ENCODE data around the gene STYXL2. TPM values are rescaled to one million over a fixed set of nuclear protein-coding genes. Genes with fewer than 3 reads are reported as not detected.

STYXL2 gene
- total RNA-seq, 1 donor from 2014 or later: 0.07 TPM

DNA sequence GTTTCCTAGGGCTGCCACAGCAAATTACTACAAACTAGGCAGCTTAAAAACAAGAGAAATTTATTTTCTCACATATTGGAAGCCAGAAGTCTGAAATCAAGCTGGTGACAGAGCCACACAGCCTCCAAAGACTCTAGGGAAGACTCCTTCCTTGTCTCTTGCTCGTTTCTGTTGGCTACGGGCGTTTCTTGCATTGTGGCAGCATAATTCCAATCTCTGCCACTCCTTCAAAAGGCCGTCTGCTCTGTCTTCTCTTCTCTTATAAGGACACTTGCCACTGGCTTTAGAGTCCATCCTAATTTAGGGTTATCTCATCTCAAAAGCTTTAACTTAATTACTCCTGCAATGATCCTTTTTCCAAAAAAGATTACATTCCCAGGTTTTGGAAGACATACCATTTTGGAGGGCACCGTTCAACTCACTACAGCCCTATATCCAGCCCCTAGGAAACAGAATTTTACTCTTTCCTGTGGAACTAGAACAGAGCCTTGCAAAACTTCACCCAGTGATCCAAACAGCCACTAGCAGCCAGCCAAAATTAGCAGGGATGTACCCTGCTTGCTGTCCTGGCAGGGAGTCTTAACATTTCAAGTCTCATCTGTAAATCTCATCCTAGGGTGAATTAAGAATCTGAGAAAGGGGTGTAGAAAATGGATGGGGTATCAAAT is 9.2 kb downstream of the STYXL2 start:
- no peaks in the 10 kb centered on the region for H3K27me3 Mint-ChIP-seq (ENCODE audit: low read depth)
- no peak for DNase-seq (ENCODE audit: low read depth, low spot score)

GRCh38 chr1:167104256-167104633 is 10.4 kb downstream of the STYXL2 start:
- Mint-ChIP-seq H3K4me1 (peaks cover 29% of the 10 kb centered on the region), H3K27me3 (ENCODE audit: low read depth) (no peaks in the 10 kb centered on the region)

More for the DNA sequence above, 9.2 kb downstream of the STYXL2 start:
- Mint-ChIP-seq H3K9me3 (no peaks in the 10 kb centered on the region), H3K36me3 (ENCODE audit: low read depth) (peaks cover 4% of the 10 kb centered on the region), H3K4me3 (no peak overlapping the region), H3K27ac (ENCODE audit: unreplicated experiment) (no peak overlapping the region), H3K4me1 (peaks cover 21% of the 10 kb centered on the region)
- TF ChIP-seq, protein P1, sequence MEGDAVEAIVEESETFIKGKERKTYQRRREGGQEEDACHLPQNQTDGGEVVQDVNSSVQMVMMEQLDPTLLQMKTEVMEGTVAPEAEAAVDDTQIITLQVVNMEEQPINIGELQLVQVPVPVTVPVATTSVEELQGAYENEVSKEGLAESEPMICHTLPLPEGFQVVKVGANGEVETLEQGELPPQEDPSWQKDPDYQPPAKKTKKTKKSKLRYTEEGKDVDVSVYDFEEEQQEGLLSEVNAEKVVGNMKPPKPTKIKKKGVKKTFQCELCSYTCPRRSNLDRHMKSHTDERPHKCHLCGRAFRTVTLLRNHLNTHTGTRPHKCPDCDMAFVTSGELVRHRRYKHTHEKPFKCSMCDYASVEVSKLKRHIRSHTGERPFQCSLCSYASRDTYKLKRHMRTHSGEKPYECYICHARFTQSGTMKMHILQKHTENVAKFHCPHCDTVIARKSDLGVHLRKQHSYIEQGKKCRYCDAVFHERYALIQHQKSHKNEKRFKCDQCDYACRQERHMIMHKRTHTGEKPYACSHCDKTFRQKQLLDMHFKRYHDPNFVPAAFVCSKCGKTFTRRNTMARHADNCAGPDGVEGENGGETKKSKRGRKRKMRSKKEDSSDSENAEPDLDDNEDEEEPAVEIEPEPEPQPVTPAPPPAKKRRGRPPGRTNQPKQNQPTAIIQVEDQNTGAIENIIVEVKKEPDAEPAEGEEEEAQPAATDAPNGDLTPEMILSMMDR (conservative IDR thresholded peaks at IDR 0.05): no peak

DNA sequence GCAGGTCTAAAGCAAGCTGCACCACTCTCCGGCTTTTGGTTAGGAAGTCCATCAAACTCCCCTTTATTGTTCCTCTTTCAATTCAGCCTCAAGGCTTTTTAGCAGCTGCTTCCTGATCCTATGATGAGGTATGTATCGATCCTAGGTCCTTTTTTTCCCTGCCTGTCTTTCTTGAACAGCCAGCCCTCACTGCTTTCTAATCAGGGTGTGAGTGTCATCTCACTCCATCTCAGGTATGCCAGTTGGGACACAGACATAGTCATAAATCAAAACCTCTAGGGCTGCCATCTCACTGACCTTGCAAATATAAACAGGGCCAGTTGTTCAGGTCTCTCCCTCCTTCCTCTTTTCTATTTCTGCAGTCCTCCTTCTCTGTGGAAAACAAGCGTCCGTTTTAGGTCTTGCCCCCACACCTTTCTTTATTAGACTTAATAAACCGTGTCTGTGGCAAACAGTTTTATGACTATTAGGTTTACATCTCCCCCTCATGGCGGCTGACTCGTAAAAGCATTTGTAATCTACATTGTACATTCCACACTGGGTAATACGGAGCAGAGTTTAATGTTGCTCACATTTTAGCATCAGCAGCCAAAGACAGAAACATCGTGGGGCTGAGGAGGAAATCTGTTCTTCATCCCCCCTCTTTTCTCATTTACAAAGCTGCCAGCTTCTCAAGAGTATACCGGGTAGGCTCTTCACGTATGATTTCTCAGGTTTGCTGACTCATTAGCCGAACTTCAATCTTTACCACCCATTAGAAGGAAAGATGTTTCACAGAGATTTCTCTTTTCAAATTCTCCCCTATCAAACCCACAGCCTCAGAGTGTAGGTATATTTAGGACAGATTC is 11.6 kb downstream of the STYXL2 start:
- H3K4me1 Mint-ChIP-seq: peaks cover 35% of the 10 kb centered on the region
- no peak overlapping the region for H3K4me3 Mint-ChIP-seq
- TF ChIP-seq, protein P1 (conservative IDR thresholded peaks at IDR 0.05): no peak
- peaks cover 3% of the 10 kb centered on the region for H3K9me3 Mint-ChIP-seq
- no peaks in the 10 kb centered on the region for H3K27me3 Mint-ChIP-seq (ENCODE audit: low read depth)
- H3K36me3 Mint-ChIP-seq (ENCODE audit: low read depth): peaks cover 4% of the 10 kb centered on the region
- H3K27ac Mint-ChIP-seq (ENCODE audit: unreplicated experiment): no peak overlapping the region
- DNase-seq (ENCODE audit: low read depth, low spot score): no peak

More at GRCh38 chr1:167104256-167104633, 10.4 kb downstream of the STYXL2 start:
- no peak overlapping the region for H3K27ac Mint-ChIP-seq (ENCODE audit: unreplicated experiment)
- no peak overlapping the region for H3K4me3 Mint-ChIP-seq
- TF ChIP-seq, protein P1 (conservative IDR thresholded peaks at IDR 0.05): no peak
- peaks cover 4% of the 10 kb centered on the region for H3K36me3 Mint-ChIP-seq (ENCODE audit: low read depth)
- no peaks in the 10 kb centered on the region for H3K9me3 Mint-ChIP-seq
- DNase-seq (ENCODE audit: low read depth, low spot score): no peak

DNA sequence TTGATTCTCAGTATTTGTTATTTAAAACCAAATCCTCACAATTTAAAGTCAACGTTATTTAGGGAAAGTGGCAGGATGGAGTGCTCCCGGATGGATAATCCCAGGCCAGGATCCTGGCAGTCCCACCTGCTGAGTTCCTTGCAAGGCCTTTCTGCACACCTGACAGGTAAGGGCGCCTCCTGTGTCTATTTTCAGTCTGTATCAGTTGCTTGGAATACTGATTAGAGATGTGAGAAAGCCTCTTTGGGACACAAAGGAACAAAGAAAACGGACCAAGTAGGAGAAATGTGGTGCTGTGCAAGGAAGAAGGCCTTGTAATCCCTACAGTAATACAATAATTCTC is 12.2 kb downstream of the STYXL2 start:
- no peak for DNase-seq (ENCODE audit: low read depth, low spot score)
- Mint-ChIP-seq H3K36me3 (ENCODE audit: low read depth) (peaks cover 4% of the 10 kb centered on the region), H3K4me1 (peaks cover 35% of the 10 kb centered on the region), H3K4me3 (no peak overlapping the region), H3K27me3 (ENCODE audit: low read depth) (no peaks in the 10 kb centered on the region), H3K9me3 (peaks cover 5% of the 10 kb centered on the region), H3K27ac (ENCODE audit: unreplicated experiment) (no peak overlapping the region)
- TF ChIP-seq, protein P1 (conservative IDR thresholded peaks at IDR 0.05): no peak

GRCh38 chr1:167107456-167107855 is 13.6 kb downstream of the STYXL2 start:
- Mint-ChIP-seq H3K27me3 (ENCODE audit: low read depth) (no peaks in the 10 kb centered on the region), H3K27ac (ENCODE audit: unreplicated experiment) (no peak overlapping the region), H3K4me3 (no peak overlapping the region), H3K4me1 (peaks cover 35% of the 10 kb centered on the region), H3K36me3 (ENCODE audit: low read depth) (peaks cover 4% of the 10 kb centered on the region), H3K9me3 (peaks cover 6% of the 10 kb centered on the region)
- TF ChIP-seq, protein P1 (conservative IDR thresholded peaks at IDR 0.05): no peak
- no peak for DNase-seq (ENCODE audit: low read depth, low spot score)
